GM12878 (cell line): Measurements from ENCODE around the gene ARHGAP26. TPM values are rescaled to one million over a fixed set of nuclear protein-coding genes. Genes with fewer than 3 reads are reported as not detected.

Experiments used
- ATAC-seq: fragments of 200-7000 bp; cut with Tn5 transposase; 3 replicates; pipeline ENCODE4 v1.9.1; 2020; ENCODE audit warnings: mild to moderate bottlenecking, moderate library complexity
- BruUV-seq: library from RNA; stranded (reverse); fragments of 400-500 nt; replicated peaks from 2 replicates; lab custom pipeline; 2021; lab: Mats Ljungman, UMichigan
- CTCF ChIA-PET: fragments of 300-600 bp; sonication (Branson Sonifier 250); formaldehyde crosslinking; extraction: SDS; loops from one replicate; lab custom pipeline; 2021; ENCODE audit warnings: inconsistent platforms; lab: Yijun Ruan, JAX
- POLR2A ChIA-PET: fragments of 350-600 bp; formaldehyde crosslinking; extraction: SDS; loops from one replicate; lab custom pipeline; 2021; ENCODE audit warnings: inconsistent platforms; lab: Charles Lee
- RAD21 ChIA-PET: fragments of 300-600 bp; sonication (Branson Sonifier 250); formaldehyde crosslinking; loops from one replicate; lab custom pipeline; 2023; ENCODE audit warnings: antibody characterized with exemption; ENCODE audit not compliant: unreplicated experiment; lab: Charles Lee
- SMC1A ChIA-PET: fragments of 300-600 bp; sonication (Branson Sonifier 250); formaldehyde crosslinking; loops from one replicate; lab custom pipeline; 2023; ENCODE audit not compliant: unreplicated experiment, uncharacterized antibody; lab: Charles Lee
- DNase-seq: peaks from one replicate; pipeline ENCODE4 v3.0.0-alpha.2; 2011; ENCODE audit warnings: low read depth, low spot score
- FAIRE-seq: peaks from 3 replicates; lab custom pipeline; 2011; peaks lifted over from hg19 to GRCh38; lab: Jason Lieb, UNC
- H2AFZ ChIP-seq: 2 replicates; pipeline ENCODE4 v1.6.0; 2011; ENCODE audit warnings: low read depth, low read length, control low read depth; ENCODE audit not compliant: control insufficient read depth
- H3K27ac ChIP-seq: 2 replicates; pipeline ENCODE4 v1.5.1; 2011; ENCODE audit warnings: control low read depth; ENCODE audit not compliant: control insufficient read depth, insufficient read depth
- H3K27me3 ChIP-seq, 2 experiments: replicated peaks in 1 of 2; 2 replicates each; pipeline versions ENCODE4 v1.6.0 to v1.6.1; 2011; ENCODE audit warnings: low read length in 1 of 2; ENCODE audit not compliant: control insufficient read depth in 2 of 2, insufficient read depth in 2 of 2
- H3K36me3 ChIP-seq, 2 experiments: 2 replicates each; pipeline ENCODE4 v1.5.1; 2011; ENCODE audit warnings: low read length in 1 of 2; ENCODE audit not compliant: control insufficient read depth in 2 of 2, insufficient read depth in 2 of 2
- H3K4me1 ChIP-seq: 2 replicates; pipeline ENCODE4 v1.6.1; 2011; ENCODE audit warnings: mild to moderate bottlenecking, low read length, moderate library complexity, mixed read lengths; ENCODE audit not compliant: control insufficient read depth, insufficient read depth
- H3K4me2 ChIP-seq: 2 replicates; pipeline ENCODE4 v1.6.0; 2011; ENCODE audit warnings: control low read depth; ENCODE audit not compliant: control insufficient read depth, insufficient read depth
- H3K4me3 ChIP-seq: fragments of 200-600 bp; sonication (generic); 2 replicates; pipeline ENCODE4 v1.5.1; 2016
- H3K79me2 ChIP-seq: 2 replicates; pipeline ENCODE4 v1.6.0; 2011; ENCODE audit warnings: low read length; ENCODE audit not compliant: control insufficient read depth, insufficient read depth
- H3K9ac ChIP-seq: 2 replicates; pipeline ENCODE4 v1.8.0; 2011; ENCODE audit warnings: low read length, control low read depth, mixed read lengths; ENCODE audit not compliant: control insufficient read depth, insufficient read depth
- H3K9me3 ChIP-seq: replicated peaks from 3 replicates; pipeline ENCODE4 v1.5.1; 2011; ENCODE audit warnings: mild to moderate bottlenecking, low read length; ENCODE audit not compliant: control insufficient read depth, insufficient read depth
- H4K20me1 ChIP-seq: 2 replicates; pipeline ENCODE4 v1.6.0; 2011; ENCODE audit not compliant: control insufficient read depth, insufficient read depth
- ATF7 ChIP-seq: fragments of 450-650 bp; IDR thresholded peaks from 2 replicates; pipeline ENCODE4 v1.6.1; 2016; ENCODE audit warnings: low read depth, mild to moderate bottlenecking
- BHLHE40 ChIP-seq, 2 experiments: fragments of 450-650 bp in 1 of 2; IDR thresholded peaks; 2 replicates each; pipeline ENCODE4 v1.6.1; 2011 to 2017; ENCODE audit warnings: low read depth in 2 of 2, borderline replicate concordance in 1 of 2, improper control_type of control experiment in 1 of 2, low read length in 1 of 2, mild to moderate bottlenecking in 1 of 2
- EGR1 ChIP-seq, 2 experiments: IDR thresholded peaks; 1 replicate in 1 of 2; 2 replicates in 1 of 2; pipeline ENCODE4 v1.6.1; 2011 to 2012; ENCODE audit warnings: low read depth in 2 of 2, low read length in 2 of 2, borderline replicate concordance in 1 of 2, mild to moderate bottlenecking in 1 of 2, moderate library complexity in 1 of 2
- IRF5 ChIP-seq: fragments of 450-650 bp; IDR thresholded peaks from 2 replicates; pipeline ENCODE4 v1.6.1; 2017; ENCODE audit warnings: borderline replicate concordance
- MTA2 ChIP-seq: fragments of 450-650 bp; IDR thresholded peaks from 2 replicates; pipeline ENCODE4 v1.6.1; 2016; ENCODE audit warnings: low read depth, mild to moderate bottlenecking, moderate library complexity
- NFYA ChIP-seq: IDR thresholded peaks from 2 replicates; pipeline ENCODE4 v1.6.1; 2011; ENCODE audit warnings: low read depth, mild to moderate bottlenecking, low read length, improper control_type of control experiment, borderline replicate concordance
- NR2C1 ChIP-seq: fragments of 450-650 bp; IDR thresholded peaks from 2 replicates; pipeline ENCODE4 v1.6.1; 2017; ENCODE audit warnings: antibody characterized with exemption, mild to moderate bottlenecking, moderate library complexity
- PAX8 ChIP-seq: fragments of 450-650 bp; IDR thresholded peaks from 2 replicates; pipeline ENCODE4 v1.6.1; 2017; ENCODE audit warnings: mild to moderate bottlenecking, moderate library complexity
- RAD51 ChIP-seq: fragments of 450-650 bp; IDR thresholded peaks from 2 replicates; pipeline ENCODE4 v1.6.1; 2016; ENCODE audit warnings: moderate library complexity, mild to moderate bottlenecking, inconsistent platforms
- RCOR1 ChIP-seq: conservative IDR thresholded peaks from 2 replicates; pipeline ENCODE4 v1.6.1; 2012; ENCODE audit warnings: low read depth, low read length, improper control_type of control experiment
- SP1 ChIP-seq: IDR thresholded peaks from one replicate; pipeline ENCODE4 v1.6.1; 2011; ENCODE audit warnings: low read depth, low read length
- SRF ChIP-seq, 2 experiments: IDR thresholded peaks; 2 replicates each; pipeline ENCODE4 v1.6.1; 2011; ENCODE audit warnings: low read depth in 2 of 2, low read length in 2 of 2, mild to moderate bottlenecking in 1 of 2, moderate library complexity in 1 of 2
- SUZ12 ChIP-seq: fragments of 200-600 bp; sonication (generic); IDR thresholded peaks from one replicate; pipeline ENCODE4 v1.6.1; 2018; ENCODE audit warnings: antibody characterized with exemption, mild to moderate bottlenecking; ENCODE audit not compliant: unreplicated experiment
- WGBS: methylation state at CpG from one replicate; pipeline ENCODE4 v1.1.6; 2016; ENCODE audit warnings: low lambda C conversion rate; ENCODE audit not compliant: insufficient replicate concordance, insufficient coverage; ENCODE audit errors: missing lambda C conversion rate; 5-methylcytosine and 5-hydroxymethylcytosine counted together
- in situ Hi-C: fragments of 300-500 bp; cut with MboI; formaldehyde crosslinking; loops from 9 replicates; pipeline ENCODE4 v1.14.3; 2018; ENCODE audit warnings: mixed read lengths
- intact Hi-C: fragments of 100-400 bp; cut with micrococcal nuclease; formaldehyde crosslinking; loops from one replicate; pipeline ENCODE4 v1.14.2; 2022; ENCODE audit not compliant: unreplicated experiment
- polyA plus RNA-seq, 11 experiments: library from polyadenylated mRNA; depleted of rRNA in 4 of 11; unstranded in 6 of 11; stranded (reverse) in 5 of 11; fragments of >200 nt; fragmentation: Nextera tagmentation in 4 of 11; fragmentation: Illumina TruSeq in 1 of 11; extraction: Ambion mirVana in 4 of 11; extraction: Trizol in 1 of 11; gene quantifications; 1 replicate in 1 of 11; 2 replicates in 10 of 11; pipeline versions ENCODE4 v1.2.1 to v1.2.3, GENCODE V29; 2011 to 2016; ENCODE audit warnings: inconsistent platforms in 2 of 11, missing spikeins in 2 of 11, low read depth in 1 of 11
- total RNA-seq, 4 experiments: library from RNA; depleted of rRNA in 3 of 4; stranded (reverse); fragments of >200 nt in 3 of 4; fragmentation: Illumina TruSeq in 1 of 4; extraction: Trizol in 1 of 4; gene quantifications; 2 replicates each; pipeline versions ENCODE4 v1.2.1 to v1.2.3, GENCODE V29; 2013 to 2021

Gene ARHGAP26
- total and polyA plus RNA-seq, 10 of the 15 experiments (the other 5 are each of a cell fraction or from before 2014, with no cell fraction given) = 9.4 to 41.5 (median 19.3) TPM

GRCh38 chr5:142849466-142849865 is 79.3 kb downstream of the ARHGAP26 start:
- 23% methylated on average over 3 of the region's 3 CpGs for WGBS
- FAIRE-seq = no peak
- ChIA-PET POLR2A (no interaction called here), CTCF (interaction anchor here (1.0 kb wide), 1 partner anchor 17 kb away, joined by 3 read pairs; no protein-coding TSS in a partner anchor), SMC1A (no interaction called here), RAD21 (no interaction called here)
- Histone ChIP-seq H3K36me3 (no peaks in the 10 kb centered on the region), H4K20me1 (no peaks in the 10 kb centered on the region), H3K9me3 (no peaks in the 10 kb centered on the region), H3K27ac (no peak overlapping the region), H3K4me3 (no peak overlapping the region), H3K27me3 (no peaks in the 10 kb centered on the region), H2AFZ (no peak overlapping the region), H3K9ac (no peak overlapping the region), H3K4me1 (peaks cover 18% of the 10 kb centered on the region), H3K4me2 (no peak overlapping the region), H3K79me2 (no peaks in the 10 kb centered on the region)
- no peak for ATAC-seq
- BruUV-seq = no TSS peak
- TF ChIP-seq SUZ12 (no peak), RAD51 (no peak), ATF7 (no peak), MTA2 (no peak), IRF5 (no peak), BHLHE40 (IDR thresholded peaks at IDR 0.05; ENCODE audit: borderline replicate concordance in 1 of 2, low read depth in 2 of 2, low read length in 1 of 2) (no peak), NFYA (no peak), SP1 (no peak), SRF (IDR thresholded peaks at IDR 0.05; ENCODE audit: low read depth in 2 of 2, low read length in 2 of 2) (no peak), NR2C1 (no peak), RCOR1 (no peak), PAX8 (no peak), EGR1 (IDR thresholded peaks at IDR 0.05; ENCODE audit: borderline replicate concordance in 1 of 2, low read depth in 2 of 2, low read length in 2 of 2) (no peak)
- no peak for DNase-seq
- intact Hi-C loops = no loop called here
- in situ Hi-C loops = no loop called here
